GM12801 (cell line): ENCODE results near the gene HMMR.

Source experiments
- TF ChIP-seq, protein P1 (sequence below): IDR thresholded peaks from one replicate; pipeline ENCODE4 v1.5.1; 2011; ENCODE audit warnings: control low read depth; ENCODE audit not compliant: insufficient read length; ENCODE audit errors: extremely low read depth

HMMR gene

GRCh38 chr5:163535290-163535689 lies 74.9 kb downstream of the HMMR start:
- TF ChIP-seq, protein P1, sequence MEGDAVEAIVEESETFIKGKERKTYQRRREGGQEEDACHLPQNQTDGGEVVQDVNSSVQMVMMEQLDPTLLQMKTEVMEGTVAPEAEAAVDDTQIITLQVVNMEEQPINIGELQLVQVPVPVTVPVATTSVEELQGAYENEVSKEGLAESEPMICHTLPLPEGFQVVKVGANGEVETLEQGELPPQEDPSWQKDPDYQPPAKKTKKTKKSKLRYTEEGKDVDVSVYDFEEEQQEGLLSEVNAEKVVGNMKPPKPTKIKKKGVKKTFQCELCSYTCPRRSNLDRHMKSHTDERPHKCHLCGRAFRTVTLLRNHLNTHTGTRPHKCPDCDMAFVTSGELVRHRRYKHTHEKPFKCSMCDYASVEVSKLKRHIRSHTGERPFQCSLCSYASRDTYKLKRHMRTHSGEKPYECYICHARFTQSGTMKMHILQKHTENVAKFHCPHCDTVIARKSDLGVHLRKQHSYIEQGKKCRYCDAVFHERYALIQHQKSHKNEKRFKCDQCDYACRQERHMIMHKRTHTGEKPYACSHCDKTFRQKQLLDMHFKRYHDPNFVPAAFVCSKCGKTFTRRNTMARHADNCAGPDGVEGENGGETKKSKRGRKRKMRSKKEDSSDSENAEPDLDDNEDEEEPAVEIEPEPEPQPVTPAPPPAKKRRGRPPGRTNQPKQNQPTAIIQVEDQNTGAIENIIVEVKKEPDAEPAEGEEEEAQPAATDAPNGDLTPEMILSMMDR: no peak

DNA sequence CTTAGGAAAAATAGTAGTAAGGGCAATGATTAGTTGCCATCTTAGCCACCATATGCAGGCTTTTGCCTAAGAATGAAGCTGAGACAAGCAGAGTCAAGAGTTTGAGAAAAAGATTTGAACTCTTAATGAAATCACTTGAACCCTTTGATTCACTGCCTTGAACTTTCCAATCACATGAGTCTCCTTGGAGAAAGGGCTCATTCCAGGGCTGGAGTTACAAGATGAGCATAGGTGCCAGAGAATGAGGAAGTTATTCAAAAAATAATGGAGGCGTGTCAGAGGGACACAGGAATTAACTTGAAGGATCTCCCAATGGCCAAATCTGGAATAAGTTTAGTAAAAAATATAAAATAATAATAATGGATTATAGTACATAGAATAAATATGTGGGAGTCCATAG lies 80.3 kb downstream of the HMMR start:
- TF ChIP-seq, protein P1: no peak
